Stomach (tissue), 9 donors: ENCODE measurements around the gene LY86. TPM values are rescaled to one million over a fixed set of nuclear protein-coding genes. Genes with fewer than 3 reads are reported as not detected.

Experiments
- DNase-seq, 2 donors: peaks; one replicate each; pipeline versions ENCODE4 v3.0.0 to v3.0.0-alpha.2; 2013 to 2019
- H3K27ac ChIP-seq, 5 donors: fragments of 200-600 bp in 4 of 5; sonication (generic) in 4 of 5; one replicate each; pipeline ENCODE4 v1.5.1; 2013 to 2019; ENCODE audit warnings: mild to moderate bottlenecking in 1 of 5, moderate library complexity in 1 of 5
- H3K27me3 ChIP-seq, 3 donors: fragments of 200-600 bp; sonication (generic); one replicate each; pipeline ENCODE4 v1.5.1; 2017 to 2019; ENCODE audit warnings: mixed run types in 1 of 3
- H3K36me3 ChIP-seq, 4 donors: fragments of 200-600 bp; sonication (generic); 1 replicate in 3 of 4; 2 replicates in 1 of 4; pipeline ENCODE4 v1.5.1; 2016 to 2019
- H3K4me1 ChIP-seq, 4 donors: fragments of 200-600 bp; sonication (generic); one replicate each; pipeline ENCODE4 v1.5.1; 2016 to 2019
- H3K4me3 ChIP-seq, 4 donors: fragments of 200-600 bp; sonication (generic) in 3 of 4; one replicate each; pipeline ENCODE4 v1.5.1; 2016 to 2019; ENCODE audit warnings: mild to moderate bottlenecking in 1 of 4
- H3K9me3 ChIP-seq, 4 donors: fragments of 200-600 bp; sonication (generic); one replicate each; pipeline ENCODE4 v1.5.1; 2016 to 2019
- CTCF ChIP-seq, 7 experiments: fragments of 450-650 bp in 4 of 7; fragments of 200-600 bp in 3 of 7; sonication (generic) in 3 of 7; IDR thresholded peaks; one replicate each; pipeline ENCODE4 v1.5.1; 2016 to 2019; ENCODE audit warnings: antibody characterized with exemption in 7 of 7, control low read depth in 2 of 7, mild to moderate bottlenecking in 1 of 7
- EP300 ChIP-seq: sonication (generic); formaldehyde crosslinking; IDR thresholded peaks from one replicate; pipeline ENCODE4 v1.6.1; 2017; ENCODE audit warnings: antibody characterized with exemption
- POLR2A ChIP-seq, 4 donors: fragments of 450-650 bp; IDR thresholded peaks; one replicate each; pipeline ENCODE4 v1.6.1; 2016; ENCODE audit warnings: antibody characterized with exemption in 4 of 4, control low read depth in 2 of 4, mild to moderate bottlenecking in 1 of 4, moderate library complexity in 1 of 4
- POLR2AphosphoS5 ChIP-seq, 3 donors: sonication (generic); formaldehyde crosslinking; IDR thresholded peaks; one replicate each; pipeline ENCODE4 v1.6.1; 2016; ENCODE audit warnings: antibody characterized with exemption in 3 of 3
- WGBS, 5 donors: extraction: QIAGEN DNeasy Blood & Tissue Kit in 3 of 5; methylation state at CpG; one replicate each; pipeline versions ENCODE4 v1.1.5 to v1.1.7; 2013 to 2018; 5-methylcytosine and 5-hydroxymethylcytosine counted together
- intact Hi-C: fragments of 100-400 bp; cut with DNase I; formaldehyde crosslinking; loops from one replicate; pipeline ENCODE4 v1.15.1; 2023; ENCODE audit warnings: low total_unique reads
- polyA plus RNA-seq, 3 donors: library from polyadenylated mRNA; stranded (reverse); fragments of 200-250 nt; gene quantifications; one replicate each; pipeline ENCODE4 v1.2.3, GENCODE V29; 2013
- total RNA-seq, 5 donors: library from RNA; depleted of rRNA; stranded (reverse); fragments of >200 nt; gene quantifications; one replicate each; pipeline versions ENCODE4 v1.1.0 to v1.2.3, GENCODE V29; 2014 to 2016
- donor health status: healthy with polysubstance abuse.
- donor health status: Bipolar disorder and iron deficiency.
- donor health status: healthy.

The LY86 gene
- total and polyA plus RNA-seq, 8 donors: 2.4 to 3.6 (median 2.7) TPM; not detected in 3

GRCh38 chr6:6581054-6581453 lies 7.5 kb upstream of the LY86 start:
- WGBS, 5 donors: 75 to 86% (median 81%) methylated on average over 3 of the region's 3 CpGs
- intact Hi-C loops: no loop called here
- no peak overlapping the region for H3K4me3 ChIP-seq

GRCh38 chr6:6582131-6582530 lies 6.4 kb upstream of the LY86 start:
- Histone ChIP-seq H3K4me3 (no peak overlapping the region), H3K4me1 (no peaks in the 10 kb centered on the region), H3K27me3 (no peaks in the 10 kb centered on the region), H3K27ac (no peak overlapping the region), H3K36me3 (no peaks in the 10 kb centered on the region), H3K9me3 (no peaks in the 10 kb centered on the region)
- no peak for DNase-seq
- intact Hi-C loops: no loop called here
- TF ChIP-seq CTCF (IDR thresholded peaks at IDR 0.05) (no peak), POLR2A (IDR thresholded peaks at IDR 0.05) (no peak)
- WGBS, 5 donors: 46 to 78% (median 62%) methylated on average over 1 of the region's 1 CpG

More at GRCh38 chr6:6581054-6581453, 7.5 kb upstream of the LY86 start:
- TF ChIP-seq POLR2A (IDR thresholded peaks at IDR 0.05) (no peak), POLR2AphosphoS5 (IDR thresholded peaks at IDR 0.05) (no peak), EP300 (no peak), CTCF (IDR thresholded peaks at IDR 0.05) (no peak)
- Histone ChIP-seq H3K36me3 (no peaks in the 10 kb centered on the region), H3K27ac (no peak overlapping the region), H3K4me1 (no peaks in the 10 kb centered on the region), H3K27me3 (no peaks in the 10 kb centered on the region), H3K9me3 (peaks cover 0 to 5% (median 3%) of the 10 kb centered on the region in 4 donors)
- DNase-seq: peak in 1 of 2 donors; percentile 41

GRCh38 chr6:6583836-6584235 lies 4.7 kb upstream of the LY86 start:
- Histone ChIP-seq H3K27ac (no peak overlapping the region), H3K4me3 (no peak overlapping the region), H3K36me3 (no peaks in the 10 kb centered on the region), H3K9me3 (no peaks in the 10 kb centered on the region), H3K4me1 (peaks cover 0 to 6% (median 2%) of the 10 kb centered on the region in 4 donors), H3K27me3 (no peaks in the 10 kb centered on the region)
- intact Hi-C loops: no loop called here
- DNase-seq: no peak
- 87 to 94% (median 91%) methylated on average over 2 of the region's 2 CpGs for WGBS, 5 donors
- no peak for TF ChIP-seq EP300
- TF ChIP-seq CTCF (IDR thresholded peaks at IDR 0.05): no peak
- no peak for TF ChIP-seq POLR2A (IDR thresholded peaks at IDR 0.05)
- no peak for TF ChIP-seq POLR2AphosphoS5 (IDR thresholded peaks at IDR 0.05)

GRCh38 chr6:6584310-6585002 lies 4.1 kb upstream of the LY86 start:
- Histone ChIP-seq H3K4me1 (peaks cover 0 to 6% (median 2%) of the 10 kb centered on the region in 4 donors), H3K9me3 (no peaks in the 10 kb centered on the region), H3K4me3 (no peak overlapping the region), H3K27ac (no peak overlapping the region), H3K27me3 (no peaks in the 10 kb centered on the region), H3K36me3 (no peaks in the 10 kb centered on the region)
- intact Hi-C loops: no loop called here
- TF ChIP-seq EP300: no peak
- TF ChIP-seq POLR2A (IDR thresholded peaks at IDR 0.05): no peak
- TF ChIP-seq POLR2AphosphoS5 (IDR thresholded peaks at IDR 0.05): no peak
- no peak for TF ChIP-seq CTCF (IDR thresholded peaks at IDR 0.05)
- no peak for DNase-seq
- 80 to 92% (median 86%) methylated on average over 7 of the region's 7 CpGs for whole genome bisulfite sequencing, 5 donors
